HepG2 (cell line): Measurements from ENCODE around the gene PACS1. TPM values are rescaled to one million over a fixed set of nuclear protein-coding genes. Genes with fewer than 3 reads are reported as not detected.

Experiments used
- NFKB2 ChIP-seq: sonication (generic); formaldehyde crosslinking; IDR thresholded peaks from 2 replicates; pipeline ENCODE4 v1.4.0; 2020; ENCODE audit warnings: missing genetic modification reagents, borderline replicate concordance
- RBM39 ChIP-seq: fragments of 200-400 bp; formaldehyde crosslinking; IDR thresholded peaks from one replicate; pipeline ENCODE4 v1.6.1; 2018; ENCODE audit warnings: antibody characterized with exemption, mild to moderate bottlenecking, low read depth, low read length; ENCODE audit not compliant: poor library complexity, severe bottlenecking
- RFXAP ChIP-seq: sonication (generic); formaldehyde crosslinking; IDR thresholded peaks from 2 replicates; pipeline ENCODE4 v1.4.0; 2020; ENCODE audit warnings: missing genetic modification reagents, borderline replicate concordance
- SPEN ChIP-seq: sonication (generic); formaldehyde crosslinking; IDR thresholded peaks from 2 replicates; pipeline ENCODE4 v1.5.1; 2020; ENCODE audit warnings: low read depth, mild to moderate bottlenecking, missing genetic modification reagents
- TBX3 ChIP-seq: fragments of 450-650 bp; IDR thresholded peaks from 2 replicates; pipeline ENCODE4 v1.6.1; 2017; ENCODE audit warnings: antibody characterized with exemption, mild to moderate bottlenecking, inconsistent platforms, borderline replicate concordance
- ZBTB21 ChIP-seq: sonication (generic); formaldehyde crosslinking; IDR thresholded peaks from 2 replicates; pipeline ENCODE4 v1.4.0; 2020; ENCODE audit warnings: missing genetic modification reagents
- ZFP1 ChIP-seq: IDR thresholded peaks from 2 replicates; pipeline ENCODE4 v1.6.1; 2016
- ZFP36L1 ChIP-seq: sonication (generic); formaldehyde crosslinking; IDR thresholded peaks from 2 replicates; pipeline ENCODE4 v1.8.0; 2022; ENCODE audit warnings: mild to moderate bottlenecking, missing genetic modification reagents, moderate library complexity
- ZNF274 ChIP-seq: sonication (generic); formaldehyde crosslinking; IDR thresholded peaks from 2 replicates; pipeline ENCODE4 v1.5.1; 2020; ENCODE audit warnings: mild to moderate bottlenecking, missing genetic modification reagents
- ZNF354B ChIP-seq: sonication (generic); formaldehyde crosslinking; IDR thresholded peaks from 2 replicates; pipeline ENCODE4 v1.8.0; 2022; ENCODE audit warnings: mild to moderate bottlenecking, missing genetic modification reagents
- ZNF468 ChIP-seq: sonication (generic); formaldehyde crosslinking; IDR thresholded peaks from 2 replicates; pipeline ENCODE4 v1.8.0; 2022; ENCODE audit warnings: mild to moderate bottlenecking, moderate library complexity, missing genetic modification reagents
- ZNF501 ChIP-seq: sonication (generic); formaldehyde crosslinking; IDR thresholded peaks from 2 replicates; pipeline ENCODE4 v1.5.1; 2020; ENCODE audit warnings: mild to moderate bottlenecking, moderate library complexity, missing genetic modification reagents
- ZNF563 ChIP-seq: sonication (generic); formaldehyde crosslinking; IDR thresholded peaks from 2 replicates; pipeline ENCODE4 v1.8.0; 2022; ENCODE audit warnings: mild to moderate bottlenecking, moderate library complexity, missing genetic modification reagents
- polyA plus RNA-seq, 8 experiments: library from polyadenylated mRNA; depleted of rRNA in 3 of 8; stranded (reverse) in 7 of 8; unstranded in 1 of 8; fragments of >200 nt; fragmentation: Illumina TruSeq in 4 of 8; extraction: Trizol in 4 of 8; gene quantifications; 2 replicates each; pipeline versions ENCODE4 v1.2.1 to v1.2.3, GENCODE V29; 2011 to 2016; ENCODE audit warnings: low read depth in 4 of 8, missing spikeins in 1 of 8, mixed read lengths in 1 of 8; ENCODE audit not compliant: insufficient read depth in 1 of 8
- total RNA-seq, 5 experiments: library from RNA; depleted of rRNA; stranded (reverse); fragments of >200 nt; fragmentation: Illumina TruSeq; extraction: Trizol; gene quantifications; 2 replicates each; pipeline ENCODE4 v1.2.3, GENCODE V29; 2016; ENCODE audit warnings: low read depth in 1 of 5
- TF ChIP-seq, protein P1 (sequence below): sonication (generic); formaldehyde crosslinking; IDR thresholded peaks from 2 replicates; pipeline ENCODE4 v1.5.0; 2020; ENCODE audit warnings: missing genetic modification reagents
- TF ChIP-seq, protein P2 (sequence below): sonication (generic); formaldehyde crosslinking; IDR thresholded peaks from 2 replicates; pipeline ENCODE4 v1.4.0; 2020; ENCODE audit warnings: mild to moderate bottlenecking, missing genetic modification reagents
- TF ChIP-seq, protein P3 (sequence below): sonication (generic); formaldehyde crosslinking; IDR thresholded peaks from 2 replicates; pipeline ENCODE4 v1.4.0; 2020; ENCODE audit warnings: missing genetic modification reagents
- TF ChIP-seq, protein P4 (sequence below): sonication (generic); formaldehyde crosslinking; IDR thresholded peaks from 2 replicates; pipeline ENCODE4 v1.4.0; 2020; ENCODE audit warnings: missing genetic modification reagents, borderline replicate concordance
- TF ChIP-seq, protein P5 (sequence below): sonication (generic); formaldehyde crosslinking; IDR thresholded peaks from 2 replicates; pipeline ENCODE4 v1.4.0; 2020; ENCODE audit warnings: mild to moderate bottlenecking, missing genetic modification reagents, borderline replicate concordance

The PACS1 gene
- total and polyA plus RNA-seq, 2 of the 13 experiments (the other 11 are each of a cell fraction or from before 2014, with no cell fraction given): 7.6 to 8.6 TPM

DNA sequence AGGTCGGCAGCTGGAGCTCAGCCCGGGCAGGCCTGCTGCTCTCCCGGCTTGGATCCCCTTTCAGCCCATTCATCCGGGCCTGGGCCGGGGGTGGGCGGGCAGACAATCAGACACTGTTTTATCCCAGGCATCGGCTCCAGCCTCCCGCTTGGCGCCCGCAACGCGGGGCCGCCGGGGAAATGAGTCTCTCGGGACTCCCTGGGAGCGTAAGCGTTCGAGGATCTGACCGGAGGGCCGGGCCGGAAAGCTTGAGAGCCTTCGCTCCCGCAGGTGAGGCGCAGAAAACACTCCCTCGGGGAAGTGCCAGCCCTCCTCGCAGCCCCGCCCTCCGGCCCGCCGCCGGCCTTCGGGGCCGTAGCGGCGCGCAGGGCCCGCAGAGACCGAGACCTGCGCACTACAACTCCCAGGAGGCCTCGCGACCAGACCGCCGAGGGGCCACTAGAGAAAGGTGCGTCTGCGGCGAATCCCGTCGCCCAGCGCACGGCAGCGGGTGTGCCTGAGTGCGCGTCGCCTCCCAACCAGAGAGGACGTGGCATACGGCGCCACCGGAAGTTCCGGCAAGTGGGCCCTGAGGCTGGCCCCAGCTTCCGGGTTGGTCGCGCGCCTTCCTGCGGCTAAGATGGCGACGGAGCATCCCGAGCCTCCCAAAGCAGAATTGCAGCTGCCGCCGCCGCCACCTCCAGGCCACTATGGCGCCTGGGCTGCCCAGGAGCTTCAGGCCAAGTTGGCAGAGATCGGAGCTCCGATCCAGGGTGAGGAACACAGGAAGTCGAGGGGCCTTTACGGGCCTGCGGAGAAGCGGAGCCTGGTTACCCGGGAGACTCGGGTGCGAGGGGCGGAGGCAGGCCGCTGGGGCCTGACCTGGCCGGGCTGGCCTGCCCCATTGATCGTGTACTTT lies 18.1 kb upstream of the PACS1 start, which contains the start of gene SF3B2 (continued):
- TF ChIP-seq RFXAP (CRISPR knock-in tag) (peak; percentile 74; the same call in 1 of the 2 replicates), TBX3 (0 out of 2 replicates have a peak, but pooled peaks have one; percentile 13), NFKB2 (no peak), ZNF501 (CRISPR knock-in tag) (peak; percentile 86), ZNF468 (CRISPR knock-in tag) (no peak), ZFP36L1 (CRISPR knock-in tag) (0 out of 2 replicates have a peak, but pooled peaks have one; percentile 29), ZFP1 (peak; percentile 87; the same call in 1 of the 2 replicates), RBM39 (peak; percentile 95), ZNF563 (CRISPR knock-in tag) (peak; percentile 60), ZNF274 (CRISPR knock-in tag) (no peak), SPEN (CRISPR knock-in tag) (peak; percentile 65; the same call in 1 of the 2 replicates), ZBTB21 (CRISPR knock-in tag) (0 out of 2 replicates have a peak, but pooled peaks have one; percentile 23), ZNF354B (CRISPR knock-in tag) (peak; percentile 42; the same call in 1 of the 2 replicates)
- TF ChIP-seq, protein P1, sequence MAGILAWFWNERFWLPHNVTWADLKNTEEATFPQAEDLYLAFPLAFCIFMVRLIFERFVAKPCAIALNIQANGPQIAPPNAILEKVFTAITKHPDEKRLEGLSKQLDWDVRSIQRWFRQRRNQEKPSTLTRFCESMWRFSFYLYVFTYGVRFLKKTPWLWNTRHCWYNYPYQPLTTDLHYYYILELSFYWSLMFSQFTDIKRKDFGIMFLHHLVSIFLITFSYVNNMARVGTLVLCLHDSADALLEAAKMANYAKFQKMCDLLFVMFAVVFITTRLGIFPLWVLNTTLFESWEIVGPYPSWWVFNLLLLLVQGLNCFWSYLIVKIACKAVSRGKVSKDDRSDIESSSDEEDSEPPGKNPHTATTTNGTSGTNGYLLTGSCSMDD (CRISPR knock-in tag): no peak
- TF ChIP-seq, protein P2, sequence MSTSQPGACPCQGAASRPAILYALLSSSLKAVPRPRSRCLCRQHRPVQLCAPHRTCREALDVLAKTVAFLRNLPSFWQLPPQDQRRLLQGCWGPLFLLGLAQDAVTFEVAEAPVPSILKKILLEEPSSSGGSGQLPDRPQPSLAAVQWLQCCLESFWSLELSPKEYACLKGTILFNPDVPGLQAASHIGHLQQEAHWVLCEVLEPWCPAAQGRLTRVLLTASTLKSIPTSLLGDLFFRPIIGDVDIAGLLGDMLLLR (CRISPR knock-in tag): no peak
- TF ChIP-seq, protein P3, sequence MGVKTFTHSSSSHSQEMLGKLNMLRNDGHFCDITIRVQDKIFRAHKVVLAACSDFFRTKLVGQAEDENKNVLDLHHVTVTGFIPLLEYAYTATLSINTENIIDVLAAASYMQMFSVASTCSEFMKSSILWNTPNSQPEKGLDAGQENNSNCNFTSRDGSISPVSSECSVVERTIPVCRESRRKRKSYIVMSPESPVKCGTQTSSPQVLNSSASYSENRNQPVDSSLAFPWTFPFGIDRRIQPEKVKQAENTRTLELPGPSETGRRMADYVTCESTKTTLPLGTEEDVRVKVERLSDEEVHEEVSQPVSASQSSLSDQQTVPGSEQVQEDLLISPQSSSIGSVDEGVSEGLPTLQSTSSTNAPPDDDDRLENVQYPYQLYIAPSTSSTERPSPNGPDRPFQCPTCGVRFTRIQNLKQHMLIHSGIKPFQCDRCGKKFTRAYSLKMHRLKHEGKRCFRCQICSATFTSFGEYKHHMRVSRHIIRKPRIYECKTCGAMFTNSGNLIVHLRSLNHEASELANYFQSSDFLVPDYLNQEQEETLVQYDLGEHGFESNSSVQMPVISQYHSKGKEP: no peak
- TF ChIP-seq, protein P4, sequence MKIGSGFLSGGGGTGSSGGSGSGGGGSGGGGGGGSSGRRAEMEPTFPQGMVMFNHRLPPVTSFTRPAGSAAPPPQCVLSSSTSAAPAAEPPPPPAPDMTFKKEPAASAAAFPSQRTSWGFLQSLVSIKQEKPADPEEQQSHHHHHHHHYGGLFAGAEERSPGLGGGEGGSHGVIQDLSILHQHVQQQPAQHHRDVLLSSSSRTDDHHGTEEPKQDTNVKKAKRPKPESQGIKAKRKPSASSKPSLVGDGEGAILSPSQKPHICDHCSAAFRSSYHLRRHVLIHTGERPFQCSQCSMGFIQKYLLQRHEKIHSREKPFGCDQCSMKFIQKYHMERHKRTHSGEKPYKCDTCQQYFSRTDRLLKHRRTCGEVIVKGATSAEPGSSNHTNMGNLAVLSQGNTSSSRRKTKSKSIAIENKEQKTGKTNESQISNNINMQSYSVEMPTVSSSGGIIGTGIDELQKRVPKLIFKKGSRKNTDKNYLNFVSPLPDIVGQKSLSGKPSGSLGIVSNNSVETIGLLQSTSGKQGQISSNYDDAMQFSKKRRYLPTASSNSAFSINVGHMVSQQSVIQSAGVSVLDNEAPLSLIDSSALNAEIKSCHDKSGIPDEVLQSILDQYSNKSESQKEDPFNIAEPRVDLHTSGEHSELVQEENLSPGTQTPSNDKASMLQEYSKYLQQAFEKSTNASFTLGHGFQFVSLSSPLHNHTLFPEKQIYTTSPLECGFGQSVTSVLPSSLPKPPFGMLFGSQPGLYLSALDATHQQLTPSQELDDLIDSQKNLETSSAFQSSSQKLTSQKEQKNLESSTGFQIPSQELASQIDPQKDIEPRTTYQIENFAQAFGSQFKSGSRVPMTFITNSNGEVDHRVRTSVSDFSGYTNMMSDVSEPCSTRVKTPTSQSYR (CRISPR knock-in tag): 0 out of 2 replicates have a peak, but pooled peaks have one; percentile 13
- TF ChIP-seq, protein P5, sequence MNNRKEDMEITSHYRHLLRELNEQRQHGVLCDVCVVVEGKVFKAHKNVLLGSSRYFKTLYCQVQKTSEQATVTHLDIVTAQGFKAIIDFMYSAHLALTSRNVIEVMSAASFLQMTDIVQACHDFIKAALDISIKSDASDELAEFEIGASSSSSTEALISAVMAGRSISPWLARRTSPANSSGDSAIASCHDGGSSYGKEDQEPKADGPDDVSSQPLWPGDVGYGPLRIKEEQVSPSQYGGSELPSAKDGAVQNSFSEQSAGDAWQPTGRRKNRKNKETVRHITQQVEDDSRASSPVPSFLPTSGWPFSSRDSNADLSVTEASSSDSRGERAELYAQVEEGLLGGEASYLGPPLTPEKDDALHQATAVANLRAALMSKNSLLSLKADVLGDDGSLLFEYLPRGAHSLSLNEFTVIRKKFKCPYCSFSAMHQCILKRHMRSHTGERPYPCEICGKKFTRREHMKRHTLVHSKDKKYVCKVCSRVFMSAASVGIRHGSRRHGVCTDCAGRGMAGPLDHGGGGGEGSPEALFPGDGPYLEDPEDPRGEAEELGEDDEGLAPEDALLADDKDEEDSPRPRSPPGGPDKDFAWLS (CRISPR knock-in tag): no peak
